ENCODE measurements around the gene ADAMTSL2.

The ADAMTSL2 gene

GRCh38 chr9:133605446-133605845, 70.9 kb downstream of the ADAMTSL2 start:
- H3K36me3 ChIP-seq, result no peaks in the 10 kb centered on the region
- TF ChIP-seq CTCF (IDR thresholded peaks at IDR 0.05), result no peak
- H3K27me3 ChIP-seq, result peaks cover 64% of the 10 kb centered on the region
- H3K9me3 ChIP-seq, result no peaks in the 10 kb centered on the region
- no peak overlapping the region for H3K27ac ChIP-seq
- no peaks in the 10 kb centered on the region for H3K4me1 ChIP-seq (ENCODE audit: control insufficient read depth in 1 of 2, insufficient read depth in 1 of 2, low read depth in 1 of 2, low read length in 1 of 2)
- H3K4me3 ChIP-seq (ENCODE audit: low read depth in 1 of 2, low read length in 1 of 2), result no peak overlapping the region

- H3K4me1 ChIP-seq (ENCODE audit: control insufficient read depth in 1 of 2, insufficient read depth in 1 of 2, low read depth in 1 of 2, low read length in 1 of 2), result no peaks in the 10 kb centered on the region
- no peaks in the 10 kb centered on the region for H3K36me3 ChIP-seq
- H3K27ac ChIP-seq, result no peak overlapping the region
- no peak for TF ChIP-seq CTCF (IDR thresholded peaks at IDR 0.05)
- no peaks in the 10 kb centered on the region for H3K9me3 ChIP-seq
- H3K4me3 ChIP-seq (ENCODE audit: low read depth in 1 of 2, low read length in 1 of 2), result no peak overlapping the region
- H3K27me3 ChIP-seq, result peaks cover 70% of the 10 kb centered on the region
Measured at GRCh38 chr9:133605856-133606707, 71.6 kb downstream of the ADAMTSL2 start.

GRCh38 chr9:133606708-133607025, 72.2 kb downstream of the ADAMTSL2 start:
- Histone ChIP-seq H3K27me3 (peaks cover 76% of the 10 kb centered on the region), H3K4me1 (ENCODE audit: control insufficient read depth in 1 of 2, insufficient read depth in 1 of 2, low read depth in 1 of 2, low read length in 1 of 2) (no peaks in the 10 kb centered on the region)
- TF ChIP-seq CTCF (IDR thresholded peaks at IDR 0.05), result no peak

GRCh38 chr9:133607381-133607780, 72.9 kb downstream of the ADAMTSL2 start:
- H3K4me1 ChIP-seq (ENCODE audit: control insufficient read depth in 1 of 2, insufficient read depth in 1 of 2, low read depth in 1 of 2, low read length in 1 of 2), result no peaks in the 10 kb centered on the region
- no peaks in the 10 kb centered on the region for H3K36me3 ChIP-seq
- no peak overlapping the region for H3K4me3 ChIP-seq (ENCODE audit: low read depth in 1 of 2, low read length in 1 of 2)
- H3K27ac ChIP-seq, result no peak overlapping the region
- no peaks in the 10 kb centered on the region for H3K9me3 ChIP-seq
- no peak for TF ChIP-seq CTCF (IDR thresholded peaks at IDR 0.05)
- H3K27me3 ChIP-seq, result peaks cover 74% of the 10 kb centered on the region

More at GRCh38 chr9:133606708-133607025, 72.2 kb downstream of the ADAMTSL2 start:
- no peaks in the 10 kb centered on the region for H3K36me3 ChIP-seq
- H3K27ac ChIP-seq, result no peak overlapping the region
- H3K4me3 ChIP-seq (ENCODE audit: low read depth in 1 of 2, low read length in 1 of 2), result no peak overlapping the region
- no peaks in the 10 kb centered on the region for H3K9me3 ChIP-seq

GRCh38 chr9:133607976-133608375, 73.5 kb downstream of the ADAMTSL2 start:
- Histone ChIP-seq H3K27me3 (peaks cover 70% of the 10 kb centered on the region), H3K27ac (no peak overlapping the region), H3K4me3 (ENCODE audit: low read depth in 1 of 2, low read length in 1 of 2) (no peak overlapping the region), H3K4me1 (ENCODE audit: control insufficient read depth in 1 of 2, insufficient read depth in 1 of 2, low read depth in 1 of 2, low read length in 1 of 2) (no peaks in the 10 kb centered on the region), H3K9me3 (no peaks in the 10 kb centered on the region), H3K36me3 (no peaks in the 10 kb centered on the region)
- no peak for TF ChIP-seq CTCF (IDR thresholded peaks at IDR 0.05)
